K562 (cell line): ENCODE results near the gene RPTOR. TPM values are rescaled to one million over a fixed set of nuclear protein-coding genes. Genes with fewer than 3 reads are reported as not detected.

Source experiments
- ATAC-seq: fragments of 200-7000 bp; cut with Tn5 transposase; 3 replicates; pipeline ENCODE4 v1.9.1; 2020; ENCODE audit warnings: moderate library complexity
- BruUV-seq: library from RNA; stranded (reverse); fragments of 400-500 nt; replicated peaks from 2 replicates; lab custom pipeline; 2021; lab: Mats Ljungman, UMichigan
- CTCF ChIA-PET: fragments of 300-600 bp; formaldehyde crosslinking; extraction: SDS; loops from one replicate; lab custom pipeline; 2021; ENCODE audit warnings: low intra/inter-chr PET ratio; lab: Yijun Ruan, JAX
- POLR2A ChIA-PET: fragments of 300-600, 350-650 bp; sonication (Branson Sonifier 250); formaldehyde crosslinking; extraction: SDS; loops from one replicate; lab custom pipeline; 2021; ENCODE audit warnings: antibody characterized with exemption, inconsistent platforms; lab: Yijun Ruan, JAX
- DNase-seq, 4 experiments: peaks; one replicate each; pipeline versions ENCODE4 v3.0.0 to v3.0.0-alpha.2; 2011 to 2018; ENCODE audit warnings: low spot score in 3 of 4, mixed read lengths in 3 of 4; ENCODE audit errors: extremely low read depth in 1 of 4
- FAIRE-seq: peaks from 2 replicates; lab custom pipeline; 2011; peaks lifted over from hg19 to GRCh38; lab: Jason Lieb, UNC
- H2AFZ ChIP-seq: 2 replicates; pipeline ENCODE4 v1.6.0; 2011; ENCODE audit warnings: low read depth, low read length, control low read depth, inconsistent platforms
- H3K27ac ChIP-seq: fragments of 200-600 bp; 3 replicates; pipeline ENCODE4 v1.8.0; 2011; ENCODE audit warnings: low read depth, mild to moderate bottlenecking, control low read depth, inconsistent platforms, low read length, moderate library complexity, mixed read lengths; ENCODE audit errors: extremely low read depth
- H3K27me3 ChIP-seq, 2 experiments: fragments of 300-600 bp in 1 of 2; 2 replicates in 1 of 2; 3 replicates in 1 of 2; pipeline versions ENCODE4 v1.6.0 to v1.8.0; 2011; ENCODE audit warnings: inconsistent platforms in 2 of 2, low read length in 2 of 2, mild to moderate bottlenecking in 1 of 2, mixed read lengths in 1 of 2, moderate library complexity in 1 of 2; ENCODE audit not compliant: control insufficient read depth in 2 of 2, insufficient read depth in 2 of 2
- H3K36me3 ChIP-seq: fragments of 300-600 bp; 3 replicates; pipeline ENCODE4 v1.8.0; 2011; ENCODE audit warnings: mild to moderate bottlenecking, low read length, inconsistent platforms; ENCODE audit not compliant: control insufficient read depth, insufficient read depth
- H3K4me1 ChIP-seq, 2 experiments: fragments of 200-600 bp in 1 of 2; replicated peaks in 1 of 2; 2 replicates in 1 of 2; 3 replicates in 1 of 2; pipeline versions ENCODE4 v1.5.1 to v1.8.0; 2011; ENCODE audit warnings: inconsistent platforms in 2 of 2, low read length in 2 of 2, mild to moderate bottlenecking in 1 of 2, mixed read lengths in 1 of 2, moderate library complexity in 1 of 2; ENCODE audit not compliant: control insufficient read depth in 2 of 2, insufficient read depth in 2 of 2
- H3K4me2 ChIP-seq: 2 replicates; pipeline ENCODE4 v1.6.1; 2011; ENCODE audit warnings: low read length, control low read depth, inconsistent platforms, mixed read lengths; ENCODE audit not compliant: insufficient read depth
- H3K4me3 ChIP-seq: fragments of 200-600 bp; sonication (generic), shearing (Covaris generic); 2 replicates; pipeline ENCODE4 v1.5.1; 2016; ENCODE audit warnings: control low read depth, inconsistent platforms
- H3K79me2 ChIP-seq: fragments of 200-600 bp; 3 replicates; pipeline ENCODE4 v1.8.0; 2011; ENCODE audit warnings: low read length, inconsistent platforms; ENCODE audit not compliant: control insufficient read depth, insufficient read depth
- H3K9ac ChIP-seq, 2 experiments: 2 replicates each; pipeline versions ENCODE4 v1.6.0 to v1.6.1; 2011; ENCODE audit warnings: low read depth in 2 of 2, low read length in 2 of 2, control low read depth in 1 of 2, inconsistent platforms in 1 of 2, mild to moderate bottlenecking in 1 of 2, mixed read lengths in 1 of 2; ENCODE audit not compliant: insufficient read depth in 1 of 2
- H3K9me1 ChIP-seq: one replicate; pipeline ENCODE4 v1.6.0; 2011; ENCODE audit warnings: inconsistent platforms, mild to moderate bottlenecking, low read length, moderate library complexity; ENCODE audit not compliant: control insufficient read depth, insufficient read depth
- H3K9me3 ChIP-seq: replicated peaks from 2 replicates; pipeline ENCODE4 v1.5.1; 2011; ENCODE audit warnings: low read depth, low read length, inconsistent platforms; ENCODE audit not compliant: control insufficient read depth, insufficient read depth
- H4K20me1 ChIP-seq: replicated peaks from 2 replicates; pipeline ENCODE4 v1.6.1; 2011; ENCODE audit warnings: low read length, inconsistent platforms, mixed read lengths; ENCODE audit not compliant: control insufficient read depth, insufficient read depth
- CEBPB ChIP-seq: fragments of 450-650 bp; IDR thresholded peaks from 2 replicates; pipeline ENCODE4 v1.6.1; 2016; ENCODE audit warnings: missing genetic modification characterization, missing compliant biosample characterization
- PREB ChIP-seq: sonication (generic); formaldehyde crosslinking; IDR thresholded peaks from 2 replicates; pipeline ENCODE4 v1.8.1; 2023; ENCODE audit warnings: mild to moderate bottlenecking, missing genetic modification reagents
- PRMT5 ChIP-seq: sonication (generic); formaldehyde crosslinking; IDR thresholded peaks from 2 replicates; pipeline ENCODE4 v1.5.0; 2020; ENCODE audit warnings: missing genetic modification reagents
- TARDBP ChIP-seq: fragments of 450-650 bp; IDR thresholded peaks from 2 replicates; pipeline ENCODE4 v1.6.1; 2016
- ZNF175 ChIP-seq: fragments of 200-800 bp; sonication (Bioruptor generic); IDR thresholded peaks from 2 replicates; pipeline ENCODE4 v1.6.1; 2016; ENCODE audit warnings: low read depth, mild to moderate bottlenecking, missing genetic modification characterization, missing compliant biosample characterization
- ZNF212 ChIP-seq: fragments of 450-650 bp; formaldehyde crosslinking; IDR thresholded peaks from 2 replicates; pipeline ENCODE4 v1.4.0; 2020; ENCODE audit warnings: mild to moderate bottlenecking
- ZNF3 ChIP-seq: fragments of 250-450 bp; sonication (Bioruptor Pico); IDR thresholded peaks from 2 replicates; pipeline ENCODE4 v1.5.0; 2021; ENCODE audit warnings: mild to moderate bottlenecking, moderate library complexity
- ZNF407 ChIP-seq: fragments of 450-650 bp; IDR thresholded peaks from 2 replicates; pipeline ENCODE4 v1.6.1; 2016; ENCODE audit warnings: low read depth
- WGBS: fragments of 100-300 bp; shearing (Covaris generic); methylation state at CpG from one replicate; pipeline ENCODE4 v1.1.6; 2016; ENCODE audit warnings: low coverage, mixed read lengths; ENCODE audit not compliant: insufficient coverage; ENCODE audit errors: missing lambda C conversion rate; 5-methylcytosine and 5-hydroxymethylcytosine counted together
- in situ Hi-C: fragments of 300-500 bp; cut with MboI; formaldehyde crosslinking; loops from 4 replicates; pipeline ENCODE4 v1.15.0; 2018; ENCODE audit warnings: inconsistent platforms, mixed read lengths
- intact Hi-C: fragments of 100-400 bp; cut with micrococcal nuclease; formaldehyde crosslinking; loops from 2 replicates; pipeline ENCODE4 v1.14.2; 2022
- polyA plus RNA-seq, 8 experiments: library from polyadenylated mRNA; depleted of rRNA in 4 of 8; stranded (reverse) in 5 of 8; unstranded in 3 of 8; fragments of >200 nt; fragmentation: Nextera tagmentation in 2 of 8; fragmentation: Illumina TruSeq in 1 of 8; extraction: Ambion mirVana in 2 of 8; extraction: Trizol in 1 of 8; gene quantifications; 2 replicates each; pipeline versions ENCODE4 v1.2.1 to v1.2.3, GENCODE V29; 2011 to 2014; ENCODE audit warnings: inconsistent platforms in 1 of 8, missing spikeins in 1 of 8
- total RNA-seq, 7 experiments: library from RNA; depleted of rRNA in 6 of 7; stranded (reverse); fragments of >200 nt in 6 of 7; fragmentation: Illumina TruSeq in 2 of 7; extraction: Trizol in 2 of 7; gene quantifications; 2 replicates each; pipeline versions ENCODE4 v1.2.1 to v1.2.3, GENCODE V29; 2011 to 2021; ENCODE audit warnings: low replicate concordance in 1 of 7

Gene RPTOR
- total and polyA plus RNA-seq, 9 of the 15 experiments (the other 6 are each of a cell fraction or from before 2014, with no cell fraction given): 0.24 to 54.1 (median 10.2) TPM

GRCh38 chr17:80755650-80756405, 211.2 kb downstream of the RPTOR start (continued):
- TF ChIP-seq PREB (CRISPR knock-in tag) (no peak), ZNF3 (CRISPR knock-in tag) (peak; percentile 15; the same call in 1 of the 2 replicates), TARDBP (no peak), PRMT5 (CRISPR knock-in tag) (no peak), CEBPB (peak; percentile 76), ZNF212 (CRISPR knock-in tag) (no peak)

GRCh38 chr17:80758481-80759376, 214.1 kb downstream of the RPTOR start:
- Histone ChIP-seq H3K9me3 (no peaks in the 10 kb centered on the region), H3K4me3 (no peak overlapping the region), H3K4me2 (no peak overlapping the region), H3K27ac (no peak overlapping the region), H2AFZ (no peak overlapping the region), H4K20me1 (no peaks in the 10 kb centered on the region), H3K9me1 (peaks cover 3% of the 10 kb centered on the region), H3K79me2 (no peaks in the 10 kb centered on the region), H3K36me3 (peaks cover 33% of the 10 kb centered on the region; the same call in 2 of the 3 replicates), H3K4me1 (peaks cover 9 to 13% of the 10 kb centered on the region in 2 experiments; a peak in 4 of 5 replicates), H3K9ac (peak overlapping the region in 1 of 2 experiments; percentile 64; a peak in 1 of 4 replicates), H3K27me3 (no peaks in the 10 kb centered on the region)
- in situ Hi-C loops (no loop called here), intact Hi-C loops (no loop called here)
- WGBS: 84% methylated on average over 16 of the region's 18 CpGs
- BruUV-seq: no TSS peak
- ATAC-seq (no peak), DNase-seq (no peak), FAIRE-seq (no peak)
- CTCF ChIA-PET: no interaction called here
- POLR2A ChIA-PET: interaction anchor here (0.7 kb wide), 1 partner anchor 8 kb away, joined by 4 read pairs; no protein-coding TSS in a partner anchor
- TF ChIP-seq ZNF407 (no peak), ZNF175 (0 out of 2 replicates have a peak, but pooled peaks have one; percentile 29)
